Smooth muscle cell of bladder (primary cell): Measurements from ENCODE around the gene GAGE12D. TPM values are rescaled to one million over a fixed set of nuclear protein-coding genes. Genes with fewer than 3 reads are reported as not detected.

Experiments
- total RNA-seq: library from RNA; depleted of rRNA; stranded (reverse); fragments of >200 nt; gene quantifications from 2 replicates; pipeline ENCODE4 v1.2.3, GENCODE V29; 2014

Gene GAGE12D, protein sequence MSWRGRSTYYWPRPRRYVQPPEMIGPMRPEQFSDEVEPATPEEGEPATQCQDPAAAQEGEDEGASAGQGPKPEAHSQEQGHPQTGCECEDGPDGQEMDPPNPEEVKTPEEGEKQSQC
- not detected in 2 replicates for total RNA-seq

DNA sequence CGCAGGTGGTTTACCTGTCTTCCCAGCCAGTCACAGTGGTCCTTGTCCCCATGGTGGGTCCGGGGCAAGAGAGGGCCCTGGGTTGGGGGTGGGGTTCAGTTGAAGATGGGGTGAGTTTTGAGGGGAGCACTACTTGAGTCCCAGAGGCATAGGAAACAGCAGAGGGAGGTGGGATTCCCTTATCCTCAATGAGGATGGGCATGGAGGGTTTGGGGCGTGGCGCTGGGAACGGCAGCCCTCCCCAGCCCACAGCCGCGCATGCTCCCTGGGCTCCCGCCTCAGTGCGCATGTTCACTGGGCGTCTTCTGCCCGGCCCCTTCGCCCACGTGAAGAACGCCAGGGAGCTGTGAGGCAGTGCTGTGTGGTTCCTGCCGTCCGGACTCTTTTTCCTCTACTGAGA lies at the start of gene GAGE12D:
TSS of gene GAGE12D (plus strand) at position 301 of the 400 bp plus-strand sequence. CDS start 1,155 bp downstream, outside the sequence.

DNA sequence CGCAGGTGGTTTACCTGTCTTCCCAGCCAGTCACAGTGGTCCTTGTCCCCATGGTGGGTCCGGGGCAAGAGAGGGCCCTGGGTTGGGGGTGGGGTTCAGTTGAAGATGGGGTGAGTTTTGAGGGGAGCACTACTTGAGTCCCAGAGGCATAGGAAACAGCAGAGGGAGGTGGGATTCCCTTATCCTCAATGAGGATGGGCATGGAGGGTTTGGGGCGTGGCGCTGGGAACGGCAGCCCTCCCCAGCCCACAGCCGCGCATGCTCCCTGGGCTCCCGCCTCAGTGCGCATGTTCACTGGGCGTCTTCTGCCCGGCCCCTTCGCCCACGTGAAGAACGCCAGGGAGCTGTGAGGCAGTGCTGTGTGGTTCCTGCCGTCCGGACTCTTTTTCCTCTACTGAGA lies 9.7 kb upstream of the GAGE12D start, which contains the start of gene GAGE12C:
TSS of gene GAGE12C (plus strand) at position 301 of the 400 bp plus-strand sequence. CDS start 1,155 bp downstream, outside the sequence.

DNA sequence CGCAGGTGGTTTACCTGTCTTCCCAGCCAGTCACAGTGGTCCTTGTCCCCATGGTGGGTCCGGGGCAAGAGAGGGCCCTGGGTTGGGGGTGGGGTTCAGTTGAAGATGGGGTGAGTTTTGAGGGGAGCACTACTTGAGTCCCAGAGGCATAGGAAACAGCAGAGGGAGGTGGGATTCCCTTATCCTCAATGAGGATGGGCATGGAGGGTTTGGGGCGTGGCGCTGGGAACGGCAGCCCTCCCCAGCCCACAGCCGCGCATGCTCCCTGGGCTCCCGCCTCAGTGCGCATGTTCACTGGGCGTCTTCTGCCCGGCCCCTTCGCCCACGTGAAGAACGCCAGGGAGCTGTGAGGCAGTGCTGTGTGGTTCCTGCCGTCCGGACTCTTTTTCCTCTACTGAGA lies 9.5 kb downstream of the GAGE12D start, which contains the start of gene GAGE12E:
TSS of gene GAGE12E (plus strand) at position 301 of the 400 bp plus-strand sequence. CDS start 1,155 bp downstream, outside the sequence.

DNA sequence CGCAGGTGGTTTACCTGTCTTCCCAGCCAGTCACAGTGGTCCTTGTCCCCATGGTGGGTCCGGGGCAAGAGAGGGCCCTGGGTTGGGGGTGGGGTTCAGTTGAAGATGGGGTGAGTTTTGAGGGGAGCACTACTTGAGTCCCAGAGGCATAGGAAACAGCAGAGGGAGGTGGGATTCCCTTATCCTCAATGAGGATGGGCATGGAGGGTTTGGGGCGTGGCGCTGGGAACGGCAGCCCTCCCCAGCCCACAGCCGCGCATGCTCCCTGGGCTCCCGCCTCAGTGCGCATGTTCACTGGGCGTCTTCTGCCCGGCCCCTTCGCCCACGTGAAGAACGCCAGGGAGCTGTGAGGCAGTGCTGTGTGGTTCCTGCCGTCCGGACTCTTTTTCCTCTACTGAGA lies 19.0 kb downstream of the GAGE12D start, which contains the start of gene GAGE12F:
TSS of gene GAGE12F (plus strand) at position 301 of the 400 bp plus-strand sequence. CDS start 1,155 bp downstream, outside the sequence.

DNA sequence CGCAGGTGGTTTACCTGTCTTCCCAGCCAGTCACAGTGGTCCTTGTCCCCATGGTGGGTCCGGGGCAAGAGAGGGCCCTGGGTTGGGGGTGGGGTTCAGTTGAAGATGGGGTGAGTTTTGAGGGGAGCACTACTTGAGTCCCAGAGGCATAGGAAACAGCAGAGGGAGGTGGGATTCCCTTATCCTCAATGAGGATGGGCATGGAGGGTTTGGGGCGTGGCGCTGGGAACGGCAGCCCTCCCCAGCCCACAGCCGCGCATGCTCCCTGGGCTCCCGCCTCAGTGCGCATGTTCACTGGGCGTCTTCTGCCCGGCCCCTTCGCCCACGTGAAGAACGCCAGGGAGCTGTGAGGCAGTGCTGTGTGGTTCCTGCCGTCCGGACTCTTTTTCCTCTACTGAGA lies 28.6 kb downstream of the GAGE12D start, which contains the start of gene GAGE12G:
TSS of gene GAGE12G (plus strand) at position 301 of the 400 bp plus-strand sequence. CDS start 1,155 bp downstream, outside the sequence.

DNA sequence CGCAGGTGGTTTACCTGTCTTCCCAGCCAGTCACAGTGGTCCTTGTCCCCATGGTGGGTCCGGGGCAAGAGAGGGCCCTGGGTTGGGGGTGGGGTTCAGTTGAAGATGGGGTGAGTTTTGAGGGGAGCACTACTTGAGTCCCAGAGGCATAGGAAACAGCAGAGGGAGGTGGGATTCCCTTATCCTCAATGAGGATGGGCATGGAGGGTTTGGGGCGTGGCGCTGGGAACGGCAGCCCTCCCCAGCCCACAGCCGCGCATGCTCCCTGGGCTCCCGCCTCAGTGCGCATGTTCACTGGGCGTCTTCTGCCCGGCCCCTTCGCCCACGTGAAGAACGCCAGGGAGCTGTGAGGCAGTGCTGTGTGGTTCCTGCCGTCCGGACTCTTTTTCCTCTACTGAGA lies 38.1 kb downstream of the GAGE12D start, which contains the start of gene GAGE12H:
TSS of gene GAGE12H (plus strand) at position 301 of the 400 bp plus-strand sequence. CDS start 1,155 bp downstream, outside the sequence.

DNA sequence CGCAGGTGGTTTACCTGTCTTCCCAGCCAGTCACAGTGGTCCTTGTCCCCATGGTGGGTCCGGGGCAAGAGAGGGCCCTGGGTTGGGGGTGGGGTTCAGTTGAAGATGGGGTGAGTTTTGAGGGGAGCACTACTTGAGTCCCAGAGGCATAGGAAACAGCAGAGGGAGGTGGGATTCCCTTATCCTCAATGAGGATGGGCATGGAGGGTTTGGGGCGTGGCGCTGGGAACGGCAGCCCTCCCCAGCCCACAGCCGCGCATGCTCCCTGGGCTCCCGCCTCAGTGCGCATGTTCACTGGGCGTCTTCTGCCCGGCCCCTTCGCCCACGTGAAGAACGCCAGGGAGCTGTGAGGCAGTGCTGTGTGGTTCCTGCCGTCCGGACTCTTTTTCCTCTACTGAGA lies 47.7 kb downstream of the GAGE12D start, which contains the start of gene GAGE2A:
TSS of gene GAGE2A (plus strand) at position 301 of the 400 bp plus-strand sequence. CDS start 1,155 bp downstream, outside the sequence.

Other genes with a start within 250 kb of the GAGE12D start
- not detected in 2 replicates for gene GAGE10, start 238.1 kb upstream of the GAGE12D start, total RNA-seq
- gene GAGE12J, start 219.7 kb upstream of the GAGE12D start, total RNA-seq: not detected in 2 replicates
- gene GAGE13, start 210.2 kb upstream of the GAGE12D start, total RNA-seq: not detected in 2 replicates
- not detected in 2 replicates for gene GAGE12C, start 9.6 kb upstream of the GAGE12D start, total RNA-seq
- gene GAGE12E, start 9.6 kb downstream of the GAGE12D start, total RNA-seq: not detected in 2 replicates
- not detected in 2 replicates for gene GAGE12F, start 19.1 kb downstream of the GAGE12D start, total RNA-seq
- gene GAGE12G, start 28.7 kb downstream of the GAGE12D start, total RNA-seq: not detected in 2 replicates
- gene GAGE12H, start 38.2 kb downstream of the GAGE12D start, total RNA-seq: not detected in 2 replicates
- not detected in 2 replicates for gene GAGE2A, start 47.8 kb downstream of the GAGE12D start, total RNA-seq
- gene GAGE1, start 57.3 kb downstream of the GAGE12D start, total RNA-seq: under 0.01 TPM in 1 of 2 replicates, not detected in the other
- not detected in 2 replicates for gene PAGE1, start 154.3 kb downstream of the GAGE12D start, total RNA-seq